ENCODE results near the gene ISL1. TPM values are rescaled to one million over a fixed set of nuclear protein-coding genes. Genes with fewer than 3 reads are reported as not detected.

ISL1 gene
- total RNA-seq, 1 donor: not detected

GRCh38 chr5:51388488-51389287 is 5.4 kb downstream of the ISL1 start:
- Histone ChIP-seq H2AFZ (ENCODE audit: low read length) (no peak overlapping the region), H3K4me3 (ENCODE audit: insufficient read depth, low read length) (no peak overlapping the region), H3K9me3 (ENCODE audit: low read depth, low read length) (no peaks in the 10 kb centered on the region), H3K27me3 (ENCODE audit: insufficient read depth, low read length) (peaks cover 37% of the 10 kb centered on the region), H3K27ac (ENCODE audit: low read depth, low read length) (no peak overlapping the region), H4K20me1 (ENCODE audit: insufficient read depth, low read length) (no peaks in the 10 kb centered on the region), H3K79me2 (ENCODE audit: insufficient read depth, low read length) (no peaks in the 10 kb centered on the region), H3K4me1 (ENCODE audit: insufficient read depth, low read length) (no peaks in the 10 kb centered on the region), H3K4me2 (ENCODE audit: insufficient read depth, low read length) (no peak overlapping the region), H3K36me3 (ENCODE audit: insufficient read depth, low read length) (no peaks in the 10 kb centered on the region)
- DNase-seq (ENCODE audit: insufficient read length, low spot score, missing footprints): peak; percentile 64
- no peak for TF ChIP-seq CTCF (IDR thresholded peaks at IDR 0.05; ENCODE audit: extremely low read depth, low read depth, low read length)

GRCh38 chr5:51389288-51389576 is 6.0 kb downstream of the ISL1 start:
- no peak for DNase-seq (ENCODE audit: insufficient read length, low spot score, missing footprints)
- H4K20me1 ChIP-seq (ENCODE audit: insufficient read depth, low read length): no peaks in the 10 kb centered on the region
- peaks cover 32% of the 10 kb centered on the region for H3K27me3 ChIP-seq (ENCODE audit: insufficient read depth, low read length)
- H3K9me3 ChIP-seq (ENCODE audit: low read depth, low read length): no peaks in the 10 kb centered on the region
- no peak for TF ChIP-seq CTCF (IDR thresholded peaks at IDR 0.05; ENCODE audit: extremely low read depth, low read depth, low read length)
- no peak overlapping the region for H2AFZ ChIP-seq (ENCODE audit: low read length)
- no peak overlapping the region for H3K27ac ChIP-seq (ENCODE audit: low read depth, low read length)
- H3K4me2 ChIP-seq (ENCODE audit: insufficient read depth, low read length): no peak overlapping the region
- no peaks in the 10 kb centered on the region for H3K4me1 ChIP-seq (ENCODE audit: insufficient read depth, low read length)
- no peaks in the 10 kb centered on the region for H3K36me3 ChIP-seq (ENCODE audit: insufficient read depth, low read length)
- H3K79me2 ChIP-seq (ENCODE audit: insufficient read depth, low read length): no peaks in the 10 kb centered on the region
- no peak overlapping the region for H3K4me3 ChIP-seq (ENCODE audit: insufficient read depth, low read length)

GRCh38 chr5:51389577-51390463 is 6.6 kb downstream of the ISL1 start:
- no peak for TF ChIP-seq CTCF (IDR thresholded peaks at IDR 0.05; ENCODE audit: extremely low read depth, low read depth, low read length)
- no peak overlapping the region for H2AFZ ChIP-seq (ENCODE audit: low read length)
- no peaks in the 10 kb centered on the region for H4K20me1 ChIP-seq (ENCODE audit: insufficient read depth, low read length)
- H3K4me2 ChIP-seq (ENCODE audit: insufficient read depth, low read length): no peak overlapping the region
- H3K9me3 ChIP-seq (ENCODE audit: low read depth, low read length): no peaks in the 10 kb centered on the region
- H3K79me2 ChIP-seq (ENCODE audit: insufficient read depth, low read length): no peaks in the 10 kb centered on the region
- no peak overlapping the region for H3K27ac ChIP-seq (ENCODE audit: low read depth, low read length)
- no peak for DNase-seq (ENCODE audit: insufficient read length, low spot score, missing footprints)
- no peaks in the 10 kb centered on the region for H3K36me3 ChIP-seq (ENCODE audit: insufficient read depth, low read length)
- no peak overlapping the region for H3K4me3 ChIP-seq (ENCODE audit: insufficient read depth, low read length)
- H3K4me1 ChIP-seq (ENCODE audit: insufficient read depth, low read length): no peaks in the 10 kb centered on the region
- H3K27me3 ChIP-seq (ENCODE audit: insufficient read depth, low read length): peaks cover 26% of the 10 kb centered on the region

- Histone ChIP-seq H3K27me3 (ENCODE audit: insufficient read depth, low read length) (peaks cover 20% of the 10 kb centered on the region), H3K36me3 (ENCODE audit: insufficient read depth, low read length) (no peaks in the 10 kb centered on the region), H3K4me1 (ENCODE audit: insufficient read depth, low read length) (no peaks in the 10 kb centered on the region), H3K4me2 (ENCODE audit: insufficient read depth, low read length) (no peak overlapping the region), H3K79me2 (ENCODE audit: insufficient read depth, low read length) (no peaks in the 10 kb centered on the region), H4K20me1 (ENCODE audit: insufficient read depth, low read length) (no peaks in the 10 kb centered on the region), H3K4me3 (ENCODE audit: insufficient read depth, low read length) (no peak overlapping the region), H3K9me3 (ENCODE audit: low read depth, low read length) (no peaks in the 10 kb centered on the region), H2AFZ (ENCODE audit: low read length) (no peak overlapping the region), H3K27ac (ENCODE audit: low read depth, low read length) (no peak overlapping the region)
- TF ChIP-seq CTCF (IDR thresholded peaks at IDR 0.05; ENCODE audit: extremely low read depth, low read depth, low read length): no peak
- DNase-seq (ENCODE audit: insufficient read length, low spot score, missing footprints): no peak
Observed at GRCh38 chr5:51391175-51391574, 7.9 kb downstream of the ISL1 start.

Data from osteoblast (primary cell).